Fibroblast of lung (primary cell): Measurements from ENCODE around the gene BRINP3. TPM values are rescaled to one million over a fixed set of nuclear protein-coding genes. Genes with fewer than 3 reads are reported as not detected.
A peak's percentile ranks its signal among the peaks of the same experiment; 100 is the strongest.

ENCODE experiments used
- DNase-seq, 2 donors: peaks; one replicate each; pipeline versions ENCODE4 v3.0.0 to v3.0.0-alpha.2; 2010; ENCODE audit warnings: low read depth in 2 of 2
- H2AFZ ChIP-seq: 2 replicates; pipeline ENCODE4 v1.5.1; 2012; ENCODE audit warnings: low read length, control low read depth, inconsistent platforms
- H3K27ac ChIP-seq: 2 replicates; pipeline ENCODE4 v1.5.1; 2011; ENCODE audit warnings: low read length, control low read depth; ENCODE audit not compliant: insufficient read depth
- H3K27me3 ChIP-seq: 2 replicates; pipeline ENCODE4 v1.5.1; 2011; ENCODE audit warnings: mild to moderate bottlenecking, low read length; ENCODE audit not compliant: control insufficient read depth, insufficient read depth
- H3K36me3 ChIP-seq: 2 replicates; pipeline ENCODE4 v1.5.1; 2011; ENCODE audit warnings: low read length; ENCODE audit not compliant: control insufficient read depth, insufficient read depth
- H3K4me1 ChIP-seq: 2 replicates; pipeline ENCODE4 v1.5.1; 2011; ENCODE audit warnings: low read length; ENCODE audit not compliant: control insufficient read depth, insufficient read depth; ENCODE audit errors: extremely low read depth
- H3K4me2 ChIP-seq: 2 replicates; pipeline ENCODE4 v1.5.1; 2011; ENCODE audit warnings: low read length, control low read depth; ENCODE audit not compliant: insufficient read depth; ENCODE audit errors: extremely low read depth
- H3K4me3 ChIP-seq, 4 experiments: fragments of 200-600 bp in 1 of 4; sonication (generic) in 1 of 4; replicated peaks in 1 of 4; 2 replicates each; pipeline ENCODE4 v1.5.1; 2011 to 2016; ENCODE audit warnings: low read length in 4 of 4, low read depth in 3 of 4, mild to moderate bottlenecking in 3 of 4, control low read depth in 2 of 4, inconsistent platforms in 1 of 4, mixed read lengths in 1 of 4; ENCODE audit not compliant: insufficient read depth in 1 of 4; ENCODE audit errors: control extremely low read depth in 1 of 4
- H3K79me2 ChIP-seq: 2 replicates; pipeline ENCODE4 v1.5.1; 2012; ENCODE audit warnings: mild to moderate bottlenecking, low read length, inconsistent platforms; ENCODE audit not compliant: control insufficient read depth, insufficient read depth
- H3K9ac ChIP-seq: 2 replicates; pipeline ENCODE4 v1.5.1; 2011; ENCODE audit warnings: mild to moderate bottlenecking, low read length, control low read depth; ENCODE audit not compliant: insufficient read depth
- H3K9me3 ChIP-seq: 2 replicates; pipeline ENCODE4 v1.5.1; 2012; ENCODE audit warnings: low read depth, low read length; ENCODE audit not compliant: control insufficient read depth, insufficient read depth
- H4K20me1 ChIP-seq: 2 replicates; pipeline ENCODE4 v1.5.1; 2011; ENCODE audit warnings: low read length; ENCODE audit not compliant: control insufficient read depth, insufficient read depth; ENCODE audit errors: extremely low read depth
- EZH2 ChIP-seq: IDR thresholded peaks from 2 replicates; pipeline ENCODE4 v1.5.1; 2012; ENCODE audit warnings: low read length, control low read depth, mild to moderate bottlenecking; ENCODE audit errors: missing control alignments
- polyA plus RNA-seq, 2 donors: library from polyadenylated mRNA; depleted of rRNA in 1 of 2; stranded (reverse) in 1 of 2; unstranded in 1 of 2; fragments of >200 nt; gene quantifications; 2 replicates each; pipeline ENCODE4 v1.2.1, GENCODE V29; 2011 to 2012; ENCODE audit warnings: missing spikeins in 1 of 2
- total RNA-seq: library from RNA; depleted of rRNA; stranded (reverse); fragments of >200 nt; gene quantifications from 2 replicates; pipeline ENCODE4 v1.2.1, GENCODE V29; 2014
- TF ChIP-seq, protein P1 (sequence below), 2 donors: IDR thresholded peaks in 1 of 2; conservative IDR thresholded peaks in 1 of 2; 1 replicate in 1 of 2; 2 replicates in 1 of 2; pipeline ENCODE4 v1.5.1; 2011 to 2012; ENCODE audit warnings: low read length in 2 of 2, control low read depth in 1 of 2, inconsistent platforms in 1 of 2, low read depth in 1 of 2, mild to moderate bottlenecking in 1 of 2

Gene BRINP3
- total and polyA plus RNA-seq, 2 donors (not counting 1 experiment from before 2014, with no cell fraction given): 0.26 to 18.8 TPM

DNA sequence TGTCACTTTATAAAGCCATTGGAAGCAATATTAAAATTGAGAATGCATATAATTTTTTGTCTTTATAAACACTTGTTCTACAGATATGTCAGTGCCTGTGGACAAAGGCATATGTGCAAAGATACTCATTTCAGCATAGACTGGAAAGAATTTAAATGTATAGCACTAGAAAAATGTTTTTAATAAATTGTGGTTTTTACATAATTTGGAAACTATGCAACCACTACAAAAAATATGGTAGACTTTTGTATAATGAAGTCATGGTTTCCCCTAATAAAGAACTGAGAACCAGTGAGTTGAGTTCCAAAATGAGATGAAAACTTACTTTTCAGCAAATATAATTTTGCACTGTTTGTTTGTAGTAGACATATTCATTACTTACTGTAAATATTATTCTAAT, 48.5 kb downstream of the BRINP3 start:
- Histone ChIP-seq H3K9ac (no peak overlapping the region), H2AFZ (no peak overlapping the region), H3K79me2 (no peaks in the 10 kb centered on the region), H3K27me3 (no peaks in the 10 kb centered on the region), H4K20me1 (no peaks in the 10 kb centered on the region), H3K4me1 (no peaks in the 10 kb centered on the region), H3K9me3 (no peaks in the 10 kb centered on the region), H3K4me2 (no peak overlapping the region), H3K27ac (no peak overlapping the region), H3K36me3 (no peaks in the 10 kb centered on the region), H3K4me3 (no peak overlapping the region)
- TF ChIP-seq, protein P1, sequence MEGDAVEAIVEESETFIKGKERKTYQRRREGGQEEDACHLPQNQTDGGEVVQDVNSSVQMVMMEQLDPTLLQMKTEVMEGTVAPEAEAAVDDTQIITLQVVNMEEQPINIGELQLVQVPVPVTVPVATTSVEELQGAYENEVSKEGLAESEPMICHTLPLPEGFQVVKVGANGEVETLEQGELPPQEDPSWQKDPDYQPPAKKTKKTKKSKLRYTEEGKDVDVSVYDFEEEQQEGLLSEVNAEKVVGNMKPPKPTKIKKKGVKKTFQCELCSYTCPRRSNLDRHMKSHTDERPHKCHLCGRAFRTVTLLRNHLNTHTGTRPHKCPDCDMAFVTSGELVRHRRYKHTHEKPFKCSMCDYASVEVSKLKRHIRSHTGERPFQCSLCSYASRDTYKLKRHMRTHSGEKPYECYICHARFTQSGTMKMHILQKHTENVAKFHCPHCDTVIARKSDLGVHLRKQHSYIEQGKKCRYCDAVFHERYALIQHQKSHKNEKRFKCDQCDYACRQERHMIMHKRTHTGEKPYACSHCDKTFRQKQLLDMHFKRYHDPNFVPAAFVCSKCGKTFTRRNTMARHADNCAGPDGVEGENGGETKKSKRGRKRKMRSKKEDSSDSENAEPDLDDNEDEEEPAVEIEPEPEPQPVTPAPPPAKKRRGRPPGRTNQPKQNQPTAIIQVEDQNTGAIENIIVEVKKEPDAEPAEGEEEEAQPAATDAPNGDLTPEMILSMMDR (conservative IDR thresholded peaks at IDR 0.05 in 1 of 2, IDR thresholded peaks at IDR 0.05 in 1 of 2; ENCODE audit: low read depth in 1 of 2, low read length in 2 of 2): no peak
- TF ChIP-seq EZH2: no peak
- DNase-seq: no peak

DNA sequence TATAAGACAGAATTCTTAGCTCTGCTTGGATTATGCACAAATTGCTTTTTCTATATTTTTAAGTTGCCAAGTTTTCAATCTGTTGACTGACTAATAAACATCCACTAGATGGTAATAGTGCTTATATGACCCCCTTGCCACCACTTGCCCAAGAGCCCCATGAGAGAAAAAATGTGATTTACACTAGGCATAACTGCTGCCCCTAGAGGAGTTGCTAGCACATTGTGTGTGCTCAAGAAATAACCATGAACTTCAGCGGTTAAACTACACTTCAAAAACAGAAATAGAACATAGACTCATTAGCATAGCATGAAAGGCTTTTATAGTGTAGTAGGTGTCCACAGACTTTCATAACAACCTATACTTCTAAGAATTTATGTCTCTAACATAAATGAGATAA, 61.4 kb downstream of the BRINP3 start:
- Histone ChIP-seq H2AFZ (no peak overlapping the region), H3K27ac (no peak overlapping the region), H3K9ac (no peak overlapping the region), H3K36me3 (no peaks in the 10 kb centered on the region), H3K27me3 (no peaks in the 10 kb centered on the region), H3K79me2 (no peaks in the 10 kb centered on the region), H4K20me1 (no peaks in the 10 kb centered on the region), H3K4me1 (no peaks in the 10 kb centered on the region), H3K4me3 (no peak overlapping the region), H3K4me2 (no peak overlapping the region), H3K9me3 (no peaks in the 10 kb centered on the region)
- no peak for DNase-seq
- TF ChIP-seq, protein P1 (conservative IDR thresholded peaks at IDR 0.05 in 1 of 2, IDR thresholded peaks at IDR 0.05 in 1 of 2; ENCODE audit: low read depth in 1 of 2, low read length in 2 of 2): peak in 1 of 2 donors; percentile 15
- TF ChIP-seq EZH2: no peak

DNA sequence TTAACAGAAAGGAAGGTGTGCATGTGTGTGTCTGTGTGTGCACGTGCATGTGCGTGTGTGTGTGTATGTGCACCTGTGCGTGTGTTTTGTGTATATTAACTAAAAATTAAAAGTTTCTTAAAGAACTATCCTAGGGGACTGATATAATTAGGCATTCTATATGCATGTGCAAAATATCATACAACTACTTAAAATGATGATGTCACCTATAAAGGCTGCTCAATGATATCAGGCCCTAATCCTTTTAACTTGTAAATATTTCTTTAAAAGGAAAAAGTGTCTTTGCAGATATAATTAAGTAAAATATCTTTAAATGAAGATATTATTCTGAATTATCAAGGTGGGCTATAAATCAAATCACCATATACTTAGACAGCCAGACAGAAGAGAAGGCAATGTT, 64.5 kb downstream of the BRINP3 start:
- TF ChIP-seq EZH2: no peak
- TF ChIP-seq, protein P1 (conservative IDR thresholded peaks at IDR 0.05 in 1 of 2, IDR thresholded peaks at IDR 0.05 in 1 of 2; ENCODE audit: low read depth in 1 of 2, low read length in 2 of 2): no peak

More for the DNA sequence above, 64.5 kb downstream of the BRINP3 start:
- no peak overlapping the region for H3K4me2 ChIP-seq
- no peaks in the 10 kb centered on the region for H3K27me3 ChIP-seq
- H3K4me1 ChIP-seq: no peaks in the 10 kb centered on the region
- H3K79me2 ChIP-seq: no peaks in the 10 kb centered on the region
- no peaks in the 10 kb centered on the region for H4K20me1 ChIP-seq
- H3K9me3 ChIP-seq: no peaks in the 10 kb centered on the region
- no peak overlapping the region for H3K4me3 ChIP-seq
- H3K9ac ChIP-seq: no peak overlapping the region
- no peaks in the 10 kb centered on the region for H3K36me3 ChIP-seq
- H2AFZ ChIP-seq: no peak overlapping the region
- DNase-seq: no peak
- no peak overlapping the region for H3K27ac ChIP-seq
